ENCODE measurements around the gene KLRC3. TPM values are rescaled to one million over a fixed set of nuclear protein-coding genes. Genes with fewer than 3 reads are reported as not detected.
A peak's percentile ranks its signal among the peaks of the same experiment; 100 is the strongest.

The KLRC3 gene
- total RNA-seq, 2 experiments from 2014 or later = 1.5 to 6.8 TPM

DNA sequence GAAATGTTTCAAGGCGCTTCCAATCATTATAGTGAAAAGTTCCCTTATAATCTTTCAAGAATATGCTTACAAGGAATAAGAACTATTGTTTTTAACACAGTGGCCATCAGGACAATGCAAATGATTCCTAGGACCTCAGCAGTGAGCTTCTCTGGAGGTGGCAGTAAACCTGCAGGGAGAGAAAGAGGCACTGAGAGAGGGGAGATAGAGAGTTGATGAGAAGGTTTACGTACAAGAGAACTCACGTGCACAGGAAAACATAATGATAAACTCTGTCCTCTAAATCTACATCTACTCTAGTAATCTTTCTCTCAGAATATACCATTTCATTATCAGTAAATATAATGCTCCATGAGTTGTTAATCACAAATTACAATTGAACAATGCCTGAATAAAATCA is 11.6 kb downstream of the KLRC3 start:
- Histone ChIP-seq H3K4me2 (ENCODE audit: low read length) (peak overlapping the region; percentile 79), H2AFZ (ENCODE audit: low read length) (peak overlapping the region; percentile 36; the same call in 1 of the 2 replicates), H4K20me1 (ENCODE audit: insufficient read depth, low read length) (no peaks in the 10 kb centered on the region), H3K79me2 (ENCODE audit: insufficient read depth, low read depth, low read length) (peaks cover 51% of the 10 kb centered on the region), H3K4me3 (ENCODE audit: low read depth, low read length, poor library complexity, severe bottlenecking) (peak overlapping the region; percentile 73), H3K36me3 (ENCODE audit: insufficient read depth, low read length) (peaks cover 33% of the 10 kb centered on the region), H3K4me1 (ENCODE audit: insufficient read depth, low read length, poor library complexity, severe bottlenecking) (peaks cover 47% of the 10 kb centered on the region), H3K9me2 (ENCODE audit: insufficient read depth, low read length) (no peaks in the 10 kb centered on the region), H3K9me3 (ENCODE audit: low read length) (peaks cover 24% of the 10 kb centered on the region), H3K27ac (ENCODE audit: low read depth, low read length, poor library complexity, severe bottlenecking) (peak overlapping the region; percentile 86)
- ChIA-PET POLR2A (interaction anchor here (0.6 kb wide), 1 partner anchor 11 kb away, joined by 5 read pairs; no protein-coding TSS in a partner anchor), CTCF (ENCODE audit: unreplicated experiment) (no interaction called here)
- no peak; the same call in 1 of the 2 replicates for TF ChIP-seq CTCF (conservative IDR thresholded peaks at IDR 0.05; ENCODE audit: low read length)
- no peak for TF ChIP-seq EZH2phosphoT487 (IDR thresholded peaks at IDR 0.05; ENCODE audit: borderline replicate concordance, low read depth, low read length)
- DNase-seq (ENCODE audit: low spot score) = peak; percentile 51
- intact Hi-C loops (cut with micrococcal nuclease; ENCODE audit: unreplicated experiment) = loop anchor here (2.0 kb wide), 2 partner anchors 14 to 42 kb away; no protein-coding TSS in a partner anchor
- TSS peak; percentile 72 for BruUV-seq (replicated peaks)

DNA sequence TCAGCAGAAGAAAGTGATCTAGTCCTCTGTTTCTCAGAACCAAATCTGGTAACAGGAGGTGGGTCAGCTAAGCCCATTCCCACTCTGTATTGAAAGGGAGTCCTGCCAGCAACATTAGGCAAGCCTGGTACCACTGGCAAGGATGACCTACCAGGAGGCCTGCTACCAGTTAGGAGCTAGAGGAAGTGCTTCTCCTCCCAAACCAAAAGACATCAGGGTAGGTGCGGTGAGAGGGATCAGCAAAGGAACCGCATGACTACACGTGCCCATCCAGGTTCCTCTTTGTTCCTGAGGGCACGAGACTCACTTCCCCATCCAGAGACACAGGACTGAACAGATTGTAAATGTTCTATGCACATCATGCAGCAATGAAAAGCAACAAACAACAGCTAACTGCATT is 13.7 kb downstream of the KLRC3 start:
- peak overlapping the region; percentile 86 for H3K27ac ChIP-seq (ENCODE audit: low read depth, low read length, poor library complexity, severe bottlenecking)
- H2AFZ ChIP-seq (ENCODE audit: low read length) = peak overlapping the region; percentile 21
- H3K36me3 ChIP-seq (ENCODE audit: insufficient read depth, low read length) = peaks cover 43% of the 10 kb centered on the region
- peaks cover 72% of the 10 kb centered on the region for H3K79me2 ChIP-seq (ENCODE audit: insufficient read depth, low read depth, low read length)
- H3K9me3 ChIP-seq (ENCODE audit: low read length) = peaks cover 22% of the 10 kb centered on the region
- POLR2A ChIA-PET = interaction anchor here (1.0 to 2.0 kb wide), 6 partner anchors 10 to 56 kb away, joined by 3 to 26 read pairs (median 5); no protein-coding TSS in a partner anchor
- BruUV-seq (replicated peaks) = no TSS peak
- H3K4me1 ChIP-seq (ENCODE audit: insufficient read depth, low read length, poor library complexity, severe bottlenecking) = peaks cover 44% of the 10 kb centered on the region
- DNase-seq (ENCODE audit: low spot score) = peak; percentile 66
- H3K4me2 ChIP-seq (ENCODE audit: low read length) = peak overlapping the region; percentile 79
- no peak for TF ChIP-seq CTCF (conservative IDR thresholded peaks at IDR 0.05; ENCODE audit: low read length)
- TF ChIP-seq EZH2phosphoT487 (IDR thresholded peaks at IDR 0.05; ENCODE audit: borderline replicate concordance, low read depth, low read length) = no peak
- H3K9me2 ChIP-seq (ENCODE audit: insufficient read depth, low read length) = no peaks in the 10 kb centered on the region
- H3K4me3 ChIP-seq (ENCODE audit: low read depth, low read length, poor library complexity, severe bottlenecking) = peak overlapping the region; percentile 73
- no peaks in the 10 kb centered on the region for H4K20me1 ChIP-seq (ENCODE audit: insufficient read depth, low read length)
- intact Hi-C loops (cut with micrococcal nuclease; ENCODE audit: unreplicated experiment) = no loop called here
- CTCF ChIA-PET (ENCODE audit: unreplicated experiment) = interaction anchor here (1.0 to 1.3 kb wide), 2 partner anchors 9 to 10 kb away, joined by 3 to 4 read pairs; no protein-coding TSS in a partner anchor

DNA sequence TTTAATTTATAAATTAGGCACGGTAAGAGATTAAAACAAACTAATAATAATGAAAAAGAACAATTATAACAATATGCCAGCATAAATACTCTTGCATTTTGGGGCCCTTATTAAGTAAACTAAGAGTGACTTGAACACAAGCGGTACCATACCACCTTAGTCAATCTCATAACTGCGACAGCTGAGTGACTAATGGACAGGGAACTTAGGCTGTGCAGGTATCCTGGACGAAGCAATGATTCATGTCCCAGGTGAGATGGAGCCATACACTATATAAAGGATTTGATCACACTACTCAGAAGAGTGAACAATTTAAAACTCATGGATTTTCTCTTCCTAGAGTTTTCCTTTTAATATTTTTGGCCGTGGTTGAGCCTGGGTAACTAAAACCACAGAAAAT is 15.1 kb downstream of the KLRC3 start:
- Histone ChIP-seq H3K9me2 (ENCODE audit: insufficient read depth, low read length) (no peaks in the 10 kb centered on the region), H3K4me3 (ENCODE audit: low read depth, low read length, poor library complexity, severe bottlenecking) (no peak overlapping the region), H3K9me3 (ENCODE audit: low read length) (peaks cover 22% of the 10 kb centered on the region), H4K20me1 (ENCODE audit: insufficient read depth, low read length) (no peaks in the 10 kb centered on the region), H3K4me1 (ENCODE audit: insufficient read depth, low read length, poor library complexity, severe bottlenecking) (peaks cover 34% of the 10 kb centered on the region), H3K79me2 (ENCODE audit: insufficient read depth, low read depth, low read length) (peaks cover 75% of the 10 kb centered on the region), H3K27ac (ENCODE audit: low read depth, low read length, poor library complexity, severe bottlenecking) (no peak overlapping the region), H2AFZ (ENCODE audit: low read length) (no peak overlapping the region), H3K4me2 (ENCODE audit: low read length) (no peak overlapping the region), H3K36me3 (ENCODE audit: insufficient read depth, low read length) (peaks cover 57% of the 10 kb centered on the region)
- no peak for TF ChIP-seq CTCF (conservative IDR thresholded peaks at IDR 0.05; ENCODE audit: low read length)
- POLR2A ChIA-PET = interaction anchor here (0.6 to 1.2 kb wide), 2 partner anchors 31 to 188 kb away, joined by 3 read pairs; no protein-coding TSS in a partner anchor
- CTCF ChIA-PET (ENCODE audit: unreplicated experiment) = no interaction called here
- intact Hi-C loops (cut with micrococcal nuclease; ENCODE audit: unreplicated experiment) = no loop called here
- no TSS peak for BruUV-seq (replicated peaks)
- no peak for DNase-seq (ENCODE audit: low spot score)
